Measurements from ENCODE around the gene CDK15. TPM values are rescaled to one million over a fixed set of nuclear protein-coding genes. Genes with fewer than 3 reads are reported as not detected.

CDK15 gene
- total and polyA plus RNA-seq, 8 donors: 0.20 to 0.84 (median 0.43) TPM

DNA sequence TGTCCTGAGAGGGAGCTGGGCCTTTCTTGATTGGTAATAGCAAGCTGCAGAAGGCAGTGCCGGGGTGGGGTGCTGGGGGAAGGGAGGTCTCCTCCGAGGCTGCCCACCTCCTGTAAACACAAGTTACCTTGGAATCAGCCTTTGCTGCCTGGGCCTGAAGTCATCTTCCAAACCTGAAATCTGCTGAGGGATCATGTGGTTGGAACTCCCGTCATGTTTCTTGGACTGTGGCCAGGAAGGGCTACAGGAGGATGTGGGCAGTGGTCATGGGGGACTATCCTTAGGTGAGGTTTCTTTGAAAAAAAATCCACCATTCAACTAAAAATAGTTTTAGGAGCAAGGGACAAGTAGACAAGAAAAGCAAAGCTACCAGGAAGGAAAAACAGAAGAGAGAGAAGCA, 74.2 kb downstream of the CDK15 start:
- TF ChIP-seq, protein P1, sequence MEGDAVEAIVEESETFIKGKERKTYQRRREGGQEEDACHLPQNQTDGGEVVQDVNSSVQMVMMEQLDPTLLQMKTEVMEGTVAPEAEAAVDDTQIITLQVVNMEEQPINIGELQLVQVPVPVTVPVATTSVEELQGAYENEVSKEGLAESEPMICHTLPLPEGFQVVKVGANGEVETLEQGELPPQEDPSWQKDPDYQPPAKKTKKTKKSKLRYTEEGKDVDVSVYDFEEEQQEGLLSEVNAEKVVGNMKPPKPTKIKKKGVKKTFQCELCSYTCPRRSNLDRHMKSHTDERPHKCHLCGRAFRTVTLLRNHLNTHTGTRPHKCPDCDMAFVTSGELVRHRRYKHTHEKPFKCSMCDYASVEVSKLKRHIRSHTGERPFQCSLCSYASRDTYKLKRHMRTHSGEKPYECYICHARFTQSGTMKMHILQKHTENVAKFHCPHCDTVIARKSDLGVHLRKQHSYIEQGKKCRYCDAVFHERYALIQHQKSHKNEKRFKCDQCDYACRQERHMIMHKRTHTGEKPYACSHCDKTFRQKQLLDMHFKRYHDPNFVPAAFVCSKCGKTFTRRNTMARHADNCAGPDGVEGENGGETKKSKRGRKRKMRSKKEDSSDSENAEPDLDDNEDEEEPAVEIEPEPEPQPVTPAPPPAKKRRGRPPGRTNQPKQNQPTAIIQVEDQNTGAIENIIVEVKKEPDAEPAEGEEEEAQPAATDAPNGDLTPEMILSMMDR (IDR thresholded peaks at IDR 0.05): no peak
- Histone ChIP-seq H3K27me3 (peaks cover 0 to 47% of the 10 kb centered on the region in 2 donors), H3K27ac (peak overlapping the region in 1 of 2 donors; percentile 26), H3K4me3 (no peak overlapping the region), H3K9me3 (no peaks in the 10 kb centered on the region), H3K4me1 (peaks cover 0 to 7% of the 10 kb centered on the region in 2 donors), H3K36me3 (no peaks in the 10 kb centered on the region)
- intact Hi-C loops (cut with DNase I): no loop called here
- no peak for ATAC-seq
- DNase-seq: no peak

DNA sequence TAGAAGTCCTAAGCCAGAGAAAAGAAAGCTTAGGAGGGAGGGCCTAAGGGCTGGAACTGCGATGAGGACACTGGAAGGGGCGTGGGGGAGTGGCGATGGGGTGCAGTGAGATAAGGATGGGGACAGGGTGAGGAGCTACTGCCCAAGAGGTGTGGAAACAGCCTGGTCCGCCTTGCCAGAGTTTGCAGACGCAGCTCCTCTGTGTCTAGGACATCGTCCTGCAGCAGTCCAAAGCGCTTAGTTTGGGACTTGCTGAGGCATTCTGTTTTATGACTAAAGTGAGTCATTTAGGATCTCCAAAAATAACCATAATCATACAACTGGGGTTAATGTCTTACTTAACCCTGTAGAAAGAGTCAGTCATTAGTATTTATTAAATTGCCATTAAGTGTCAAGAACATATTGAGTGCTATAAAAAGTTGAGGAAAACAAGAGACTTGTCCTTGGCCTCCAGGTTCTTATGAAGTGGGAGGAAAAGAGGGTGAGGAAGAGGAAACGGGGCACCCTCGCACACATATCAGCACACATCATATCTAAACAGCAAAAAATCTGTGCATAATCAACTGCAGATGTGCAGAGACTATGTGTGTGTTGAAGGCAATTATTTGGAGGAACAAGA, 74.8 kb downstream of the CDK15 start:
- Histone ChIP-seq H3K27me3 (peaks cover 0 to 47% of the 10 kb centered on the region in 2 donors), H3K4me1 (peaks cover 0 to 7% of the 10 kb centered on the region in 2 donors), H3K36me3 (no peaks in the 10 kb centered on the region), H3K4me3 (no peak overlapping the region), H3K27ac (peak overlapping the region in 1 of 2 donors; percentile 26), H3K9me3 (no peaks in the 10 kb centered on the region)
- ATAC-seq (peak; percentile 44), DNase-seq (peak in 2 of 4 donors; percentile 71 to 87)
- intact Hi-C loops (cut with DNase I): no loop called here
- TF ChIP-seq, protein P1 (IDR thresholded peaks at IDR 0.05): no peak

DNA sequence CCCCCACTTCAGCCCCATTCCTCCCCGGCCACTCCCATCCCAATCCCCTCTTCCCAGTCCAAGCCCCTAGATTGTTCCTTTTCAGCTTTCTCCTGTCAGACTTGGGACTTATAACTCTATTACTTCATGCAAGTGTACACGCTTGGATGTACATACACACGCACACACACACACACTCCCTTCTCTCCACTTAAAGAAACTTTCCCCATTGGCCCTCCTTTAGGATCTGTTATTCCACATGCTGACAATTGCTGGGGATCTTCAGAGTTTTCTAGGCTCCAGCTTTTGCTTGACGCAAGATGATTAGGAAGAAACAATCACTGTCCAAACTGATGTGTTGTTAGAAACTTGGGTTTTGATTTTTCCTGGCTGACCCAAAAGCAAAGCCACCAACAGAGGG, 75.4 kb downstream of the CDK15 start:
- Histone ChIP-seq H3K4me1 (peaks cover 0 to 7% of the 10 kb centered on the region in 2 donors), H3K36me3 (no peaks in the 10 kb centered on the region), H3K4me3 (no peak overlapping the region), H3K27me3 (peaks cover 0 to 47% of the 10 kb centered on the region in 2 donors), H3K27ac (no peak overlapping the region), H3K9me3 (no peaks in the 10 kb centered on the region)
- intact Hi-C loops (cut with DNase I): no loop called here
- ATAC-seq: no peak
- TF ChIP-seq, protein P1 (IDR thresholded peaks at IDR 0.05): no peak
- peak in 1 of 4 donors; percentile 39 for DNase-seq

DNA sequence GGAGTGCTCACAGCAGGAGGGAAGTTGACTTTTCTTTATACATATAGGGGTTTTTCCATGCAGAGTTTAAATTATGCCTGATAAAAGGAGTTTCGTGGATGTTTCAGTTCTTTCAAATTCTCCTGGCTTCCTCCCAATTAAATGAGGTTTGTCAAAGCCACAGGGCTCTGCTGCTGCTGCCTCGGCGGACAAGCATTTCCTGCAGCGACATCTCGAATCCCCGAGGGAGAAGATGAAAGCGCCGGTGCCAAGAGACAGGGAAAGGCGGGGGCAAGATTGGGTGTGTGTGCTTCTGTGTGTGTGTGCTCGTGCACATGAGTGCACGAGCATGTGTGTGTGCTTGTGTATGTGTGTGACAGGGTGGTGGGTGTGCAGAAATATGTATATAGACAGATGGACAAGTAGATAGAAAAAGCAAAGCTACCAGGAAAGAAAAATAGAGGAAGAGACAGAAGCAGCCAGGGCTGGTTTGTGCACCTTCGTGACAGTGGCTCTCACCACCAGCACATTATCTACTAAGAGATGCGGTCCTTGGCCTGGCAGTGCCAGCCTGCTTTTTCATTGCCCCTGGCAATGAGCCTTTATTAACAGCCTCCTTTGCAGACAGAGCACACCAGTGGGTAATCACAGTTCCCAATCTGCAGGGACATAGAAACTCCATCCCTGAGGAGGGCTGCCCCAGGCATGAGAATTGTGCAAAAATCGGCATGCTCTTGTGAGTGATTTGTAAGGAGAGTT, 76.2 kb downstream of the CDK15 start:
- TF ChIP-seq, protein P1 (IDR thresholded peaks at IDR 0.05): no peak
- DNase-seq: no peak
- Histone ChIP-seq H3K36me3 (no peaks in the 10 kb centered on the region), H3K4me1 (peaks cover 0 to 7% of the 10 kb centered on the region in 2 donors), H3K9me3 (no peaks in the 10 kb centered on the region), H3K27me3 (peaks cover 0 to 50% of the 10 kb centered on the region in 2 donors), H3K4me3 (no peak overlapping the region), H3K27ac (no peak overlapping the region)
- ATAC-seq: no peak
- intact Hi-C loops (cut with DNase I): no loop called here

DNA sequence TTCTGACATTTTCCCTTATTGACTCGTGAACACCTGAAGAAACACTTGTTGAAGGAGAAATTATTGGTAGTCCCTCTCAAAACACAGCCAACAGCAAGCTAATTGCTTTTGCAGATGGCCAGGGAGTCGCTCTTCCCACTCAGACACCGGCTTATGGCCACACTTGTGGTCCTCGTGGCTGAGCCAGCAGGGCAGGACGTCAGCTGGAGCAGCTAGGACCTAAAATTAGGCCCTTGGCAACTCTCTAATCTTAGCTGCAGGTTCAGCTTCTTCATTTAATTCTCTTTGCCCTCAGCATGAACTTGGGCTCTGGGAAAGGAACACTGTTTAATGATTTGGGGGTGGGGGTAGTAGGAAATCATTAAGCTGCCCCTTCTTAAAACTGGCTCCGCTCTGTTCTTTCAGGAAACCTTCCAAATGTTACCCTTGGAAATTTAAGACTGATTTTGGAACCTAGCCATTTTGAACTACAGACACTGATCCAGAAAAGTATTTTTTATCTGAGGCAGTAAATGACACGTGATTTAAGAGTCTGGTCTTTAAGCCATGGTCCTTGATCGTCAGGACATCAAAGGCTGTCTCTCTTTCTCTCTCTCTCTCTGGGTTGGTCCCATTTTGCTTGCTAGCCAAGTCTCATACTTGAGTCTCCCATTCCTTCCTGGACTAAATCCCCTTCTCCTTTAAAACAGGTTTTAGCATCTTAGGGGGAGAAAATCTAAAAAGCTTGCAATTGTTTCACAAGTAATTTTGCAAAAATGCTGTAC, 77.5 kb downstream of the CDK15 start:
- ATAC-seq (no peak), DNase-seq (peak in 2 of 4 donors; percentile 45 to 69)
- Histone ChIP-seq H3K36me3 (no peaks in the 10 kb centered on the region), H3K4me3 (no peak overlapping the region), H3K9me3 (no peaks in the 10 kb centered on the region), H3K27ac (no peak overlapping the region), H3K4me1 (peaks cover 0 to 7% of the 10 kb centered on the region in 2 donors), H3K27me3 (peaks cover 0 to 62% of the 10 kb centered on the region in 2 donors)
- intact Hi-C loops (cut with DNase I): no loop called here
- TF ChIP-seq, protein P1 (IDR thresholded peaks at IDR 0.05): no peak

Measured in left lung (tissue), 10 donors.